ENCODE measurements around the gene ZNF223.

Gene ZNF223

DNA sequence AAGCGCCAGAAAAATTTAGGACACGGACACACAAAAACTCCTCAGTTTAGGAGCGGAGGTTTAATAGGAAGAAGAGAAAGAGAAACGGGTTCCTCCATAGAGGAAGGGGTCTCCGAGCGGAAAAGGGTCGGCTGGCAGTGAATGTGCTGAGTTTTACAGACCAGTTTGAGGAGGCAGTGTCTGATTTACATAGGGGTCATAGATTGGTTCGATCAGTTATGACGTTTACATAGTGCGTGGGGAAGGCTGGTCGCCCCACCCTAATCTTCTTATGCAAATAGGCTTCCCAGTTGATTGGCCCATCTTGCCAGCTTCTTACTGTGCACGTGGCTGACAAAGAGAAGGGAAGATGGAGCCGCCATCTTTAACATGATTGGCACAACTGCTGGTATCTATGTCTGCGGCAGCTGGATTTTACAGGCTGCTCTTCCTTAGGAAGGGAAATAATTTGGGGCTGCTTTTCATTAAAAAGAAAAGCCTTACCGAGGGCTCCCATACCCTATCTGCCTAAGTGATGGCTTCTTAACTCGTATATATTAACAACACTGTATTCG, 60.2 kb downstream of the ZNF223 start:
- TF ChIP-seq ZNF70 (CRISPR knock-in tag; IDR thresholded peaks at IDR 0.05): no peak
- no peak for TF ChIP-seq ZC3H10 (CRISPR knock-in tag; IDR thresholded peaks at IDR 0.05)
- no peak for TF ChIP-seq PATZ1 (CRISPR knock-in tag; IDR thresholded peaks at IDR 0.05; ENCODE audit: borderline replicate concordance)
- TF ChIP-seq TCF4 (CRISPR knock-in tag; IDR thresholded peaks at IDR 0.05; ENCODE audit: borderline replicate concordance): no peak
- no peak for TF ChIP-seq ZFP3 (CRISPR knock-in tag; IDR thresholded peaks at IDR 0.05)
- TF ChIP-seq ZNF565 (CRISPR knock-in tag; conservative IDR thresholded peaks at IDR 0.05; ENCODE audit: low read depth): no peak
- no peak for ATAC-seq

DNA sequence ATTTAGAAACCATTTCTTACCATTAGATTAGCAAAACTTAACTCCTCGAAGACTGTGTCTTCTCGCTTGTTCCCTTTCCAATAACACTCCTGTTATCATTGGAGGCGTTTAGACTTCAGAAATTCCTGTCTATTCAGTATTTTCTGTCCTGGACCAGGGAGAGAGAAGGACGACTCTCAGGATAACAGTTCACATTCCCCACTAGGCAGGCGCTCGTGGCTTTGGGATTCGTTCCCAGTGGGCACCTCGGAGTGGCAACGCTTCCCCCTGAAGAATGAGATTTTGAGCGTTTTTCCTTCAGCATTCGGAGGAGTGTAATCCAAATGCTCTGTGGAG, 60.9 kb downstream of the ZNF223 start:
- peak; percentile 39 for ATAC-seq
- TF ChIP-seq BACH2 (CRISPR knock-in tag; IDR thresholded peaks at IDR 0.05; ENCODE audit: borderline replicate concordance): no peak
- TF ChIP-seq ZFP3 (CRISPR knock-in tag; IDR thresholded peaks at IDR 0.05): no peak
- TF ChIP-seq ZNF70 (CRISPR knock-in tag; IDR thresholded peaks at IDR 0.05): no peak
- TF ChIP-seq, protein P1, sequence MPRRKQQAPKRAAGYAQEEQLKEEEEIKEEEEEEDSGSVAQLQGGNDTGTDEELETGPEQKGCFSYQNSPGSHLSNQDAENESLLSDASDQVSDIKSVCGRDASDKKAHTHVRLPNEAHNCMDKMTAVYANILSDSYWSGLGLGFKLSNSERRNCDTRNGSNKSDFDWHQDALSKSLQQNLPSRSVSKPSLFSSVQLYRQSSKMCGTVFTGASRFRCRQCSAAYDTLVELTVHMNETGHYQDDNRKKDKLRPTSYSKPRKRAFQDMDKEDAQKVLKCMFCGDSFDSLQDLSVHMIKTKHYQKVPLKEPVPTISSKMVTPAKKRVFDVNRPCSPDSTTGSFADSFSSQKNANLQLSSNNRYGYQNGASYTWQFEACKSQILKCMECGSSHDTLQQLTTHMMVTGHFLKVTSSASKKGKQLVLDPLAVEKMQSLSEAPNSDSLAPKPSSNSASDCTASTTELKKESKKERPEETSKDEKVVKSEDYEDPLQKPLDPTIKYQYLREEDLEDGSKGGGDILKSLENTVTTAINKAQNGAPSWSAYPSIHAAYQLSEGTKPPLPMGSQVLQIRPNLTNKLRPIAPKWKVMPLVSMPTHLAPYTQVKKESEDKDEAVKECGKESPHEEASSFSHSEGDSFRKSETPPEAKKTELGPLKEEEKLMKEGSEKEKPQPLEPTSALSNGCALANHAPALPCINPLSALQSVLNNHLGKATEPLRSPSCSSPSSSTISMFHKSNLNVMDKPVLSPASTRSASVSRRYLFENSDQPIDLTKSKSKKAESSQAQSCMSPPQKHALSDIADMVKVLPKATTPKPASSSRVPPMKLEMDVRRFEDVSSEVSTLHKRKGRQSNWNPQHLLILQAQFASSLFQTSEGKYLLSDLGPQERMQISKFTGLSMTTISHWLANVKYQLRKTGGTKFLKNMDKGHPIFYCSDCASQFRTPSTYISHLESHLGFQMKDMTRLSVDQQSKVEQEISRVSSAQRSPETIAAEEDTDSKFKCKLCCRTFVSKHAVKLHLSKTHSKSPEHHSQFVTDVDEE (CRISPR knock-in tag; IDR thresholded peaks at IDR 0.05): no peak
- TF ChIP-seq, protein P2, sequence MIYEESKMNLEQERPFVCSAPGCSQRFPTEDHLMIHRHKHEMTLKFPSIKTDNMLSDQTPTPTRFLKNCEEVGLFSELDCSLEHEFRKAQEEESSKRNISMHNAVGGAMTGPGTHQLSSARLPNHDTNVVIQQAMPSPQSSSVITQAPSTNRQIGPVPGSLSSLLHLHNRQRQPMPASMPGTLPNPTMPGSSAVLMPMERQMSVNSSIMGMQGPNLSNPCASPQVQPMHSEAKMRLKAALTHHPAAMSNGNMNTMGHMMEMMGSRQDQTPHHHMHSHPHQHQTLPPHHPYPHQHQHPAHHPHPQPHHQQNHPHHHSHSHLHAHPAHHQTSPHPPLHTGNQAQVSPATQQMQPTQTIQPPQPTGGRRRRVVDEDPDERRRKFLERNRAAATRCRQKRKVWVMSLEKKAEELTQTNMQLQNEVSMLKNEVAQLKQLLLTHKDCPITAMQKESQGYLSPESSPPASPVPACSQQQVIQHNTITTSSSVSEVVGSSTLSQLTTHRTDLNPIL (CRISPR knock-in tag; IDR thresholded peaks at IDR 0.05; ENCODE audit: low read depth): no peak
- no peak for TF ChIP-seq ARNTL (CRISPR knock-in tag; IDR thresholded peaks at IDR 0.05; ENCODE audit: borderline replicate concordance, low read depth)
- no peak for TF ChIP-seq CSRNP3 (CRISPR knock-in tag; IDR thresholded peaks at IDR 0.05)
- no peak for TF ChIP-seq PPARA (CRISPR knock-in tag; IDR thresholded peaks at IDR 0.05; ENCODE audit: borderline replicate concordance)
- TF ChIP-seq SNAI2 (CRISPR knock-in tag; IDR thresholded peaks at IDR 0.05): no peak
- TF ChIP-seq, protein P3, sequence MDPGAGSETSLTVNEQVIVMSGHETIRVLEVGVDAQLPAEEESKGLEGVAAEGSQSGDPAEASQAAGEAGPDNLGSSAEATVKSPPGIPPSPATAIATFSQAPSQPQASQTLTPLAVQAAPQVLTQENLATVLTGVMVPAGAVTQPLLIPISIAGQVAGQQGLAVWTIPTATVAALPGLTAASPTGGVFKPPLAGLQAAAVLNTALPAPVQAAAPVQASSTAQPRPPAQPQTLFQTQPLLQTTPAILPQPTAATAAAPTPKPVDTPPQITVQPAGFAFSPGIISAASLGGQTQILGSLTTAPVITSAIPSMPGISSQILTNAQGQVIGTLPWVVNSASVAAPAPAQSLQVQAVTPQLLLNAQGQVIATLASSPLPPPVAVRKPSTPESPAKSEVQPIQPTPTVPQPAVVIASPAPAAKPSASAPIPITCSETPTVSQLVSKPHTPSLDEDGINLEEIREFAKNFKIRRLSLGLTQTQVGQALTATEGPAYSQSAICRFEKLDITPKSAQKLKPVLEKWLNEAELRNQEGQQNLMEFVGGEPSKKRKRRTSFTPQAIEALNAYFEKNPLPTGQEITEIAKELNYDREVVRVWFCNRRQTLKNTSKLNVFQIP (CRISPR knock-in tag; IDR thresholded peaks at IDR 0.05; ENCODE audit: borderline replicate concordance, low read depth): no peak
- TF ChIP-seq PATZ1 (CRISPR knock-in tag; IDR thresholded peaks at IDR 0.05; ENCODE audit: borderline replicate concordance): no peak
- TF ChIP-seq ZNF565 (CRISPR knock-in tag; conservative IDR thresholded peaks at IDR 0.05; ENCODE audit: low read depth): no peak
- TF ChIP-seq CSDC2 (CRISPR knock-in tag; IDR thresholded peaks at IDR 0.05): no peak
- TF ChIP-seq TOX (CRISPR knock-in tag; IDR thresholded peaks at IDR 0.05; ENCODE audit: borderline replicate concordance): no peak
- no peak for TF ChIP-seq ESRRG (CRISPR knock-in tag; IDR thresholded peaks at IDR 0.05)

DNA sequence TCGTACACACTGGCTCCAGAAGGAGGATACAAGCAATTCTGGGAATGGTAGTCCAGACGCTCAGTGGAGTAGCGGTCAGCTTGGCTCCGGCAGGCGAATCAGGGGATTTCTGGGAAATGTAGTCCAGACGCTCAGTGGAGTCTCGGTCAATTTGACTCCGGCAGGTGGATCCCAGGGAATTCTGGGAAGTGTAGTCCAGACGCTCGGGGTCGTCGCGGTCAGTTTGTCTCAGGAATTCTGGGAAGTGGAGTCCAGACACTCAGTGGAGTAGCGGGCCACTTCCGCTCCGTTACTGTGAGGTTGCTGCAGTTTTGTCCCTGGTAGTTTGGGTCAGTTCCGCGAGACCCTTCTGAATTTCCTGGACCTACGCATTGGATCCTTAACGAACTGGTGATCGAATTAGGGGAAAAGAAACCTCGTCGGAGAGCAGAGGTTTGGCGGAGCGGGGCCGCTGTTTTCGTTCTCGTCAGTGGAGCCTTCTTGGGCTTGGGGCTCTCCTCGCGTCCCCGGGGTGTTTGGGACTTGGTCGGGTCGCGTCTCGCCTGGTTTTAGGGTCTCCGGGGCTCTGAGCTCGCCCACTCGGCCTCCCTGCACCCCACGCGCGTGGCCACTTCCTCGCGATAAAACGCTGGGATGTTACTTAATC, 61.4 kb downstream of the ZNF223 start, which contains the start of gene ZNF225:
Gene ZNF225 (plus strand): TSS at position 262 of the 646 bp plus-strand sequence. CDS start 2,429 bp downstream, outside the sequence.
- ATAC-seq: peak; percentile 99
- TF ChIP-seq, protein P1 (CRISPR knock-in tag; IDR thresholded peaks at IDR 0.05): peak; percentile 55; the same call in 1 of the 2 replicates
- TF ChIP-seq SNAI2 (CRISPR knock-in tag; IDR thresholded peaks at IDR 0.05) (peak; percentile 96), ZNF70 (CRISPR knock-in tag; IDR thresholded peaks at IDR 0.05) (no peak)

Measured in SK-N-SH treated with all-trans-retinoic acid at 6 μM for 48 hours (cell line).